Caco-2 (cell line): ENCODE measurements around the gene MAP3K7CL. TPM values are rescaled to one million over a fixed set of nuclear protein-coding genes. Genes with fewer than 3 reads are reported as not detected.

Source experiments
- BruUV-seq: library from RNA; stranded (reverse); fragments of 400-500 nt; replicated peaks from 2 replicates; lab custom pipeline; 2021; lab: Mats Ljungman, UMichigan
- CTCF ChIA-PET: fragments of 300-600 bp; sonication (Branson Sonifier 250); formaldehyde crosslinking; loops from one replicate; lab custom pipeline; 2022; ENCODE audit warnings: antibody characterized with exemption; lab: Charles Lee
- POLR2A ChIA-PET: fragments of 300-600 bp; sonication (Branson Sonifier 250); formaldehyde crosslinking; loops from one replicate; lab custom pipeline; 2022; ENCODE audit warnings: antibody characterized with exemption; lab: Charles Lee
- DNase-seq, 2 experiments: peaks; one replicate each; pipeline versions ENCODE4 v3.0.0 to v3.0.0-alpha.2; 2020 to 2022
- H3K27me3 ChIP-seq: replicated peaks from 2 replicates; pipeline ENCODE4 v1.6.0; 2011; ENCODE audit warnings: low read length; ENCODE audit not compliant: control insufficient read depth, insufficient read depth
- H3K36me3 ChIP-seq: 2 replicates; pipeline ENCODE4 v1.5.1; 2011; ENCODE audit warnings: low read length; ENCODE audit not compliant: control insufficient read depth, insufficient read depth
- H3K4me1 ChIP-seq: fragments of 250-450 bp; sonication (Bioruptor Pico); 2 replicates; pipeline ENCODE4 v1.5.1; 2020; ENCODE audit warnings: mild to moderate bottlenecking
- H3K4me3 ChIP-seq: 2 replicates; pipeline ENCODE4 v1.5.1; 2011; ENCODE audit warnings: low read depth, mild to moderate bottlenecking, control low read depth, low read length
- H3K9me3 ChIP-seq: fragments of 250-450 bp; sonication (Bioruptor Pico); 2 replicates; pipeline ENCODE4 v1.5.1; 2020; ENCODE audit warnings: mild to moderate bottlenecking, moderate library complexity
- H3K27ac Mint-ChIP-seq: one replicate; pipeline ENCODE4 v1.8.0; 2022; ENCODE audit warnings: mixed read lengths; ENCODE audit not compliant: unreplicated experiment
- H3K27me3 Mint-ChIP-seq: one replicate; pipeline ENCODE4 v1.8.0; 2022; ENCODE audit warnings: mixed read lengths; ENCODE audit not compliant: insufficient read depth, unreplicated experiment
- H3K36me3 Mint-ChIP-seq: one replicate; pipeline ENCODE4 v1.8.0; 2022; ENCODE audit warnings: mild to moderate bottlenecking, mixed read lengths; ENCODE audit not compliant: insufficient read depth, unreplicated experiment
- H3K4me1 Mint-ChIP-seq: one replicate; pipeline ENCODE4 v1.8.0; 2022; ENCODE audit warnings: low read depth, mixed read lengths; ENCODE audit not compliant: unreplicated experiment
- H3K4me3 Mint-ChIP-seq: one replicate; pipeline ENCODE4 v1.8.0; 2022; ENCODE audit warnings: mild to moderate bottlenecking, moderate library complexity, mixed read lengths; ENCODE audit not compliant: unreplicated experiment
- H3K9me3 Mint-ChIP-seq: one replicate; pipeline ENCODE4 v1.8.0; 2022; ENCODE audit warnings: mixed read lengths; ENCODE audit not compliant: unreplicated experiment
- intact Hi-C: fragments of 100-400 bp; cut with micrococcal nuclease; formaldehyde crosslinking; loops from one replicate; pipeline ENCODE4 v1.10.0; 2022; ENCODE audit not compliant: unreplicated experiment
- total RNA-seq: library from RNA; stranded (reverse); gene quantifications from 2 replicates; pipeline ENCODE4 v1.2.3, GENCODE V29; 2022
- TF ChIP-seq, protein P1 (sequence below), 2 experiments: fragments of 200-600 bp in 1 of 2; IDR thresholded peaks; 1 replicate in 1 of 2; 2 replicates in 1 of 2; pipeline versions ENCODE4 v1.5.1 to v1.8.0; 2011 to 2022; ENCODE audit warnings: antibody characterized with exemption in 1 of 2, control low read depth in 1 of 2, inconsistent platforms in 1 of 2, low read depth in 1 of 2, low read length in 1 of 2, mild to moderate bottlenecking in 1 of 2, moderate library complexity in 1 of 2; ENCODE audit not compliant: insufficient read depth in 1 of 2, severe bottlenecking in 1 of 2, unreplicated experiment in 1 of 2

Gene MAP3K7CL
- total RNA-seq, 1 experiment from 2014 or later: 8.2 TPM

DNA sequence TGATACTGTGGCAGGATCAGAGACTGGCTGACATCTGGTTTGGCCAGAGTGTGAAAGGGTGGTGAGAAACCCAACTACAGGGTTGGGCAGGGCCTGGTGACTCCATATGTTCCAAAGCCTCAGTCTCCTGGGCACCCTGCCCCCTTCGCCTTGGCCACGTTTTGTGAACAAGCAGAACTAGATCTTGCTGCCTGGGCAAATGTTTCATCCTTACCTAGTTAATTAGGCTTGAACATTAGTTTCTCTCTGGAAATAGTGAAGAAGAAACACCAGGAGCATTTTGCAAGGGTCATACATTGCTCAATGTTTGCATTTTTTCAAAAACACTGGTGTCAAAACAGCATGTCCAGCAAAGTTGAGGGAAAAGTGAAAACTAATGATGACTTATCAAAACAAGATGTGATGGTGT is 60.5 kb downstream of the MAP3K7CL start:
- Histone ChIP-seq H3K4me1 (peaks cover 29% of the 10 kb centered on the region), H3K27me3 (no peaks in the 10 kb centered on the region), H3K9me3 (no peaks in the 10 kb centered on the region), H3K36me3 (no peaks in the 10 kb centered on the region), H3K4me3 (no peak overlapping the region)
- no peak for DNase-seq
- Mint-ChIP-seq H3K4me1 (peaks cover 22% of the 10 kb centered on the region), H3K27ac (no peak overlapping the region), H3K9me3 (no peaks in the 10 kb centered on the region), H3K27me3 (no peaks in the 10 kb centered on the region), H3K4me3 (no peak overlapping the region), H3K36me3 (peaks cover 7% of the 10 kb centered on the region)
- POLR2A ChIA-PET: no interaction called here
- BruUV-seq: no TSS peak
- CTCF ChIA-PET: no interaction called here
- TF ChIP-seq, protein P1, sequence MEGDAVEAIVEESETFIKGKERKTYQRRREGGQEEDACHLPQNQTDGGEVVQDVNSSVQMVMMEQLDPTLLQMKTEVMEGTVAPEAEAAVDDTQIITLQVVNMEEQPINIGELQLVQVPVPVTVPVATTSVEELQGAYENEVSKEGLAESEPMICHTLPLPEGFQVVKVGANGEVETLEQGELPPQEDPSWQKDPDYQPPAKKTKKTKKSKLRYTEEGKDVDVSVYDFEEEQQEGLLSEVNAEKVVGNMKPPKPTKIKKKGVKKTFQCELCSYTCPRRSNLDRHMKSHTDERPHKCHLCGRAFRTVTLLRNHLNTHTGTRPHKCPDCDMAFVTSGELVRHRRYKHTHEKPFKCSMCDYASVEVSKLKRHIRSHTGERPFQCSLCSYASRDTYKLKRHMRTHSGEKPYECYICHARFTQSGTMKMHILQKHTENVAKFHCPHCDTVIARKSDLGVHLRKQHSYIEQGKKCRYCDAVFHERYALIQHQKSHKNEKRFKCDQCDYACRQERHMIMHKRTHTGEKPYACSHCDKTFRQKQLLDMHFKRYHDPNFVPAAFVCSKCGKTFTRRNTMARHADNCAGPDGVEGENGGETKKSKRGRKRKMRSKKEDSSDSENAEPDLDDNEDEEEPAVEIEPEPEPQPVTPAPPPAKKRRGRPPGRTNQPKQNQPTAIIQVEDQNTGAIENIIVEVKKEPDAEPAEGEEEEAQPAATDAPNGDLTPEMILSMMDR (IDR thresholded peaks at IDR 0.05; ENCODE audit: insufficient read depth in 1 of 2, low read depth in 1 of 2, low read length in 1 of 2, severe bottlenecking in 1 of 2, unreplicated experiment in 1 of 2): no peak
- intact Hi-C loops: no loop called here

DNA sequence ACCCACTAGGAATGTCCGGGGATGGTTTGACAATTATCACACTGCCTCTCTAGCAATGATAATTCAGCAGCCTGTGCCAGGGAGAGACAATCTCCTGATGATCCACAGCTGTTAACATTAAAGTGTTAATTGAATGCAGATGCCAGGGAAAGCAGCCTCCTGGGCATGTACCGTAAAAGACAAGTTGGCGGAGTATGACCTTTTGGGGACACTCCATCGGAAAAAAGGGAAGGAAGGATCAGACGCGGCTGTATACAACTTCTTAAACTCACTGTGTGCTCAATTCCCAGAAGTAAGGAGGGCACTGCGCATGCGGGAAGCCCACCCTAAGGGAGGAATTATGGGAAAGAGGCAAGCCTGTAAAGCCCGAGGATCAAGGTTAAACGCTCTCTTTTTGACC is 62.6 kb downstream of the MAP3K7CL start:
- Histone ChIP-seq H3K27me3 (no peaks in the 10 kb centered on the region), H3K4me3 (no peak overlapping the region), H3K9me3 (no peaks in the 10 kb centered on the region; the same call in 1 of the 2 replicates), H3K36me3 (no peaks in the 10 kb centered on the region), H3K4me1 (peaks cover 41% of the 10 kb centered on the region)
- H3K9me3 Mint-ChIP-seq: no peaks in the 10 kb centered on the region
- DNase-seq: no peak
- ChIA-PET CTCF (no interaction called here), POLR2A (no interaction called here)
- H3K4me1 Mint-ChIP-seq: peaks cover 36% of the 10 kb centered on the region
- H3K27me3 Mint-ChIP-seq: no peaks in the 10 kb centered on the region
- peaks cover 19% of the 10 kb centered on the region for H3K36me3 Mint-ChIP-seq
- intact Hi-C loops: no loop called here
- TF ChIP-seq, protein P1 (IDR thresholded peaks at IDR 0.05; ENCODE audit: insufficient read depth in 1 of 2, low read depth in 1 of 2, low read length in 1 of 2, severe bottlenecking in 1 of 2, unreplicated experiment in 1 of 2): no peak
- H3K4me3 Mint-ChIP-seq: no peak overlapping the region
- no TSS peak for BruUV-seq
- peak overlapping the region; percentile 92 for H3K27ac Mint-ChIP-seq

DNA sequence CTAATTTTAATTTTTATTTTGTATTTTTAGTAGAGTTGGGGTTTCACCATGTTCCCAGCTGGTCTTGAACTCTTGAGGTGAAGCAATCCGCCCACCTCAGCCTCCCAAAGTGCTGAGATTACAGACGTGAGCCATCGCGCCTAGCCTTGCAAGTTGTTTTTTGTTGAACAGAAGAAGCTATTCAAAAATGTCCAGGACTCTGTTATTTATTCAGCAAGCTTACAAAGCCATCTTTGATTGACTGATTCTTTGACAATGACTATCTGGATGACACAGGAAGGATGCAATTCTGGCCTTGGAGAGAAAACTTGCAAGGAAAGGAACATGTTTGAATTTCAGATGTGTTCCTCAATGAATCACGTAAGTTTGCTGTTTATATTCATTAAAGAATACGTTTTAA is 63.5 kb downstream of the MAP3K7CL start:
- BruUV-seq: no TSS peak
- DNase-seq: peak in 1 of 2 experiments; percentile 31

More for the DNA sequence above, 63.5 kb downstream of the MAP3K7CL start:
- H3K36me3 ChIP-seq: no peaks in the 10 kb centered on the region
- intact Hi-C loops: loop anchor here (1.0 to 2.0 kb wide), 4 partner anchors 17 to 106 kb away; no protein-coding TSS in a partner anchor
- no peaks in the 10 kb centered on the region for H3K27me3 ChIP-seq
- TF ChIP-seq, protein P1 (IDR thresholded peaks at IDR 0.05; ENCODE audit: insufficient read depth in 1 of 2, low read depth in 1 of 2, low read length in 1 of 2, severe bottlenecking in 1 of 2, unreplicated experiment in 1 of 2): no peak
- no peaks in the 10 kb centered on the region for H3K27me3 Mint-ChIP-seq
- no peaks in the 10 kb centered on the region; the same call in 1 of the 2 replicates for H3K9me3 ChIP-seq
- H3K4me3 ChIP-seq: no peak overlapping the region
- peaks cover 36% of the 10 kb centered on the region for H3K4me1 Mint-ChIP-seq
- H3K9me3 Mint-ChIP-seq: no peaks in the 10 kb centered on the region
- peaks cover 43% of the 10 kb centered on the region for H3K4me1 ChIP-seq
- H3K36me3 Mint-ChIP-seq: peaks cover 19% of the 10 kb centered on the region
- ChIA-PET POLR2A (interaction anchor here (1.2 to 1.7 kb wide), 2 partner anchors 105 to 117 kb away, joined by 3 to 17 read pairs; partner anchors contain the start of gene BACH1), CTCF (interaction anchor here (1.0 to 2.1 kb wide), 2 partner anchors 24 to 104 kb away, joined by 4 to 5 read pairs; partner anchors contain the start of gene BACH1)
- H3K27ac Mint-ChIP-seq: peak overlapping the region; percentile 92
- peak overlapping the region; percentile 65 for H3K4me3 Mint-ChIP-seq
